Measurements from ENCODE around the gene ELL. TPM values are rescaled to one million over a fixed set of nuclear protein-coding genes. Genes with fewer than 3 reads are reported as not detected.
A peak's percentile ranks its signal among the peaks of the same experiment; 100 is the strongest.

The ELL gene
- total and polyA plus RNA-seq, 9 of the 15 experiments (the other 6 are each of a cell fraction or from before 2014, with no cell fraction given), result 0.24 to 22.5 (median 4.1) TPM

GRCh38 chr19:18418483-18419194 is 103.2 kb downstream of the ELL start:
- Histone ChIP-seq H4K20me1 (replicated peaks; ENCODE audit: control insufficient read depth, insufficient read depth, low read length) (peaks cover 10% of the 10 kb centered on the region; the same call in 1 of the 2 replicates), H3K79me2 (ENCODE audit: control insufficient read depth, insufficient read depth, low read length) (peaks cover 59% of the 10 kb centered on the region), H3K27ac (ENCODE audit: extremely low read depth, low read depth, low read length) (peak overlapping the region; percentile 97), H3K36me3 (ENCODE audit: control insufficient read depth, insufficient read depth, low read length) (peaks cover 24% of the 10 kb centered on the region; the same call in 2 of the 3 replicates), H3K4me2 (ENCODE audit: insufficient read depth, low read length) (peak overlapping the region; percentile 88), H3K9me1 (ENCODE audit: control insufficient read depth, insufficient read depth, low read length) (no peaks in the 10 kb centered on the region), H3K9me3 (replicated peaks; ENCODE audit: control insufficient read depth, insufficient read depth, low read depth, low read length) (no peaks in the 10 kb centered on the region), H3K4me1 (replicated peaks in 1 of 2; ENCODE audit: control insufficient read depth in 2 of 2, insufficient read depth in 2 of 2, low read length in 2 of 2) (peaks cover 53 to 94% of the 10 kb centered on the region in 2 experiments), H3K27me3 (ENCODE audit: control insufficient read depth in 2 of 2, insufficient read depth in 2 of 2, low read length in 2 of 2) (no peaks in the 10 kb centered on the region), H3K4me3 (peak overlapping the region; percentile 60), H2AFZ (ENCODE audit: low read depth, low read length) (peak overlapping the region; percentile 92), H3K9ac (ENCODE audit: insufficient read depth in 1 of 2, low read depth in 2 of 2, low read length in 2 of 2) (peak overlapping the region; percentile 85 to 93)
- in situ Hi-C loops (cut with MboI), result loop anchor here (10.0 kb wide), 1 partner anchor 324 kb away; the partner anchor contains the start of gene MAST3
- intact Hi-C loops (cut with micrococcal nuclease), result loop anchor here (5.0 kb wide), 1 partner anchor 216 kb away; the partner anchor contains the start of gene RAB3A
- peak in 2 of 4 experiments; percentile 32 to 76 for DNase-seq (ENCODE audit: extremely low read depth in 1 of 4, low spot score in 3 of 4)
- 6% methylated on average over 33 of the region's 39 CpGs for WGBS (ENCODE audit: insufficient coverage, low coverage, missing lambda C conversion rate)
- ATAC-seq, result peak; percentile 2
- POLR2A ChIA-PET, result interaction anchor here (0.6 to 11.1 kb wide), 14 partner anchors 10 to 227 kb away, joined by 3 to 244 read pairs (median 4); partner anchors contain the start of genes GDF15 and JUND
- peak; percentile 40 for FAIRE-seq
- BruUV-seq (replicated peaks), result no TSS peak
- CTCF ChIA-PET (ENCODE audit: low intra/inter-chr PET ratio), result interaction anchor here (0.6 to 1.4 kb wide), 4 partner anchors 30 to 226 kb away, joined by 3 to 5 read pairs (median 4); no protein-coding TSS in a partner anchor
- TF ChIP-seq E2F8 (IDR thresholded peaks at IDR 0.05; ENCODE audit: low read depth, partially characterized antibody), result no peak
- TF ChIP-seq GATAD2B (IDR thresholded peaks at IDR 0.05; ENCODE audit: borderline replicate concordance), result peak; percentile 12; the same call in 1 of the 2 replicates
- TF ChIP-seq PHF8 (IDR thresholded peaks at IDR 0.05; ENCODE audit: borderline replicate concordance, low read length), result peak; percentile 41; the same call in 1 of the 2 replicates
- TF ChIP-seq, protein P1, sequence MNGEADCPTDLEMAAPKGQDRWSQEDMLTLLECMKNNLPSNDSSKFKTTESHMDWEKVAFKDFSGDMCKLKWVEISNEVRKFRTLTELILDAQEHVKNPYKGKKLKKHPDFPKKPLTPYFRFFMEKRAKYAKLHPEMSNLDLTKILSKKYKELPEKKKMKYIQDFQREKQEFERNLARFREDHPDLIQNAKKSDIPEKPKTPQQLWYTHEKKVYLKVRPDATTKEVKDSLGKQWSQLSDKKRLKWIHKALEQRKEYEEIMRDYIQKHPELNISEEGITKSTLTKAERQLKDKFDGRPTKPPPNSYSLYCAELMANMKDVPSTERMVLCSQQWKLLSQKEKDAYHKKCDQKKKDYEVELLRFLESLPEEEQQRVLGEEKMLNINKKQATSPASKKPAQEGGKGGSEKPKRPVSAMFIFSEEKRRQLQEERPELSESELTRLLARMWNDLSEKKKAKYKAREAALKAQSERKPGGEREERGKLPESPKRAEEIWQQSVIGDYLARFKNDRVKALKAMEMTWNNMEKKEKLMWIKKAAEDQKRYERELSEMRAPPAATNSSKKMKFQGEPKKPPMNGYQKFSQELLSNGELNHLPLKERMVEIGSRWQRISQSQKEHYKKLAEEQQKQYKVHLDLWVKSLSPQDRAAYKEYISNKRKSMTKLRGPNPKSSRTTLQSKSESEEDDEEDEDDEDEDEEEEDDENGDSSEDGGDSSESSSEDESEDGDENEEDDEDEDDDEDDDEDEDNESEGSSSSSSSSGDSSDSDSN (IDR thresholded peaks at IDR 0.05; ENCODE audit: borderline replicate concordance in 1 of 2, low read depth in 2 of 2, low read length in 2 of 2), result no peak
- TF ChIP-seq, protein P2, sequence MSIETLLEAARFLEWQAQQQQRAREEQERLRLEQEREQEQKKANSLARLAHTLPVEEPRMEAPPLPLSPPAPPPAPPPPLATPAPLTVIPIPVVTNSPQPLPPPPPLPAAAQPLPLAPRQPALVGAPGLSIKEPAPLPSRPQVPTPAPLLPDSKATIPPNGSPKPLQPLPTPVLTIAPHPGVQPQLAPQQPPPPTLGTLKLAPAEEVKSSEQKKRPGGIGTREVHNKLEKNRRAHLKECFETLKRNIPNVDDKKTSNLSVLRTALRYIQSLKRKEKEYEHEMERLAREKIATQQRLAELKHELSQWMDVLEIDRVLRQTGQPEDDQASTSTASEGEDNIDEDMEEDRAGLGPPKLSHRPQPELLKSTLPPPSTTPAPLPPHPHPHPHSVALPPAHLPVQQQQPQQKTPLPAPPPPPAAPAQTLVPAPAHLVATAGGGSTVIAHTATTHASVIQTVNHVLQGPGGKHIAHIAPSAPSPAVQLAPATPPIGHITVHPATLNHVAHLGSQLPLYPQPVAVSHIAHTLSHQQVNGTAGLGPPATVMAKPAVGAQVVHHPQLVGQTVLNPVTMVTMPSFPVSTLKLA (conservative IDR thresholded peaks at IDR 0.05), result peak in 1 of 2 experiments; percentile 47; a peak in 1 of 4 replicates
- TF ChIP-seq BRD4 (IDR thresholded peaks at IDR 0.05), result peak; percentile 27; the same call in 1 of the 2 replicates
- no peak for TF ChIP-seq CREB1 (IDR thresholded peaks at IDR 0.05)
- peak; percentile 42; the same call in 1 of the 2 replicates for TF ChIP-seq CREB1 (CRISPR knock-in tag; IDR thresholded peaks at IDR 0.05)
- TF ChIP-seq SMARCE1 (IDR thresholded peaks at IDR 0.05), result peak; percentile 58
- TF ChIP-seq SMAD2 (IDR thresholded peaks at IDR 0.05; ENCODE audit: low read depth, low read length), result no peak
- TF ChIP-seq SAFB (IDR thresholded peaks at IDR 0.05; ENCODE audit: borderline replicate concordance, low read depth, low read length), result peak; percentile 87; the same call in 1 of the 2 replicates
- 0 out of 2 replicates have a peak, but pooled peaks have one; percentile 36 for TF ChIP-seq E2F5 (CRISPR knock-in tag; IDR thresholded peaks at IDR 0.05)
